ENCODE data around the gene ERCC3. TPM values are rescaled to one million over a fixed set of nuclear protein-coding genes. Genes with fewer than 3 reads are reported as not detected.

Gene ERCC3
- 44.5 and 50.0 TPM in 2 replicates for total RNA-seq

GRCh38 chr2:127293748-127294562, at the start of gene ERCC3:
ERCC3 (minus strand) TSS chr2:127294144; CDS start chr2:127294081, 63 bp downstream.

GRCh38 chr2:127220102-127220767, 73.7 kb downstream of the ERCC3 start, which contains the start of gene CYP27C1:
CYP27C1 (minus strand) TSS chr2:127220299; CDS start chr2:127220270, 29 bp downstream.

Other genes starting within 250 kb of the ERCC3 start
- 40.5 and 40.9 TPM in 2 replicates for gene BIN1, start 187.0 kb downstream of the ERCC3 start, total RNA-seq
- gene CYP27C1, start 73.8 kb downstream of the ERCC3 start, total RNA-seq: not detected in 2 replicates
- gene MAP3K2, start 93.8 kb upstream of the ERCC3 start, total RNA-seq: 35.0 and 40.8 TPM in 2 replicates
- gene PROC, start 124.3 kb upstream of the ERCC3 start, total RNA-seq: under 0.01 TPM in 1 of 2 replicates, not detected in the other
- 42.0 and 47.7 TPM in 2 replicates for gene IWS1, start 232.3 kb upstream of the ERCC3 start, total RNA-seq
- gene MYO7B, start 241.5 kb upstream of the ERCC3 start, total RNA-seq: under 0.01 TPM in 2 replicates